Activated T-cell treated with anti-CD3 and anti-CD28 coated beads, Interleukin-2, amount 50 U/mL, for 4 hours (primary cell): Measurements from ENCODE around the gene MDP1. TPM values are rescaled to one million over a fixed set of nuclear protein-coding genes. Genes with fewer than 3 reads are reported as not detected.

Experiments
- ATAC-seq, 2 donors: fragments of 200-7000 bp; cut with Tn5 transposase; one replicate each; pipeline ENCODE4 v1.10.0; 2021
- DNase-seq: peaks from one replicate; pipeline ENCODE4 v3.0.0-alpha.2; 2020
- H3K27me3 Mint-ChIP-seq: one replicate; pipeline ENCODE4 v1.8.0; 2021; ENCODE audit warnings: low read depth, mixed read lengths
- H3K36me3 Mint-ChIP-seq: one replicate; pipeline ENCODE4 v1.8.0; 2022; ENCODE audit warnings: mixed read lengths; ENCODE audit not compliant: insufficient read depth
- H3K4me1 Mint-ChIP-seq: one replicate; pipeline ENCODE4 v1.8.0; 2021; ENCODE audit warnings: low read depth, mixed read lengths
- H3K4me3 Mint-ChIP-seq: one replicate; pipeline ENCODE4 v1.8.0; 2021; ENCODE audit warnings: mild to moderate bottlenecking, moderate library complexity, mixed read lengths
- H3K9me3 Mint-ChIP-seq: one replicate; pipeline ENCODE4 v1.8.0; 2021; ENCODE audit warnings: mixed read lengths
- total RNA-seq, 3 donors: library from RNA; stranded (reverse); gene quantifications; one replicate each; pipeline ENCODE4 v1.2.1, GENCODE V29; 2021

Gene MDP1
- total RNA-seq, 3 donors from 2014 or later = 16.3 to 19.5 (median 18.4) TPM

GRCh38 chr14:24189059-24189375 lies 26.8 kb downstream of the MDP1 start:
- DNase-seq = no peak
- Mint-ChIP-seq H3K4me3 (peak overlapping the region; percentile 94), H3K36me3 (peaks cover 32% of the 10 kb centered on the region), H3K9me3 (no peaks in the 10 kb centered on the region), H3K4me1 (peaks cover 42% of the 10 kb centered on the region), H3K27me3 (no peaks in the 10 kb centered on the region)
- ATAC-seq = no peak

- DNase-seq (peak; percentile 94), ATAC-seq (peak; percentile 93 to 94)
- Mint-ChIP-seq H3K27me3 (no peaks in the 10 kb centered on the region), H3K4me1 (peaks cover 40% of the 10 kb centered on the region), H3K36me3 (peaks cover 34% of the 10 kb centered on the region), H3K4me3 (peak within 1 kb of the TSS; percentile 94), H3K9me3 (no peaks in the 10 kb centered on the region)
Observed at GRCh38 chr14:24188251-24189058, 27.4 kb downstream of the MDP1 start, which contains the start of gene IPO4. TSS of gene IPO4 (minus strand) at chr14:24188816. CDS start at chr14:24188787, 29 bp downstream.

DNA sequence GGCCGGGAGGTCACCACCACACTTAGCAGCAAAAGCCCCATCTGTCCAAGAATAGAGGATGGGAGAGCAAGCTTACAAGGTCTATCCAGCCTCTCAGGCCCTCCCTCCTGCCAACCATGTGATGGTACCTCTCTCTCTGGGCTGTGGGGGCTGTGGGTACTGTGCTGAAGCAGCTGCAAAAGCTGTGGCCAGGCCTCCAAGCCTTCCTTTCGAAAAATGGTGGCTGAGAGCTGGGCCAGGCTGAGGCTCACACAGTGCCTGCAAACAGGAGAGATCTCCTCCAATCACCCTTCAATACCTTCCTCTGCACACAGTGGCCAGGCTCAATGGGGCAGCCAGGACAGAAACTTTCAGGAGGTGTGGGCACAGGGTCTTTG lies 28.3 kb downstream of the MDP1 start:
- Mint-ChIP-seq H3K9me3 (no peaks in the 10 kb centered on the region), H3K4me1 (peaks cover 34% of the 10 kb centered on the region), H3K36me3 (peaks cover 36% of the 10 kb centered on the region), H3K27me3 (no peaks in the 10 kb centered on the region), H3K4me3 (peak overlapping the region; percentile 94)
- DNase-seq (no peak), ATAC-seq (no peak)

DNA sequence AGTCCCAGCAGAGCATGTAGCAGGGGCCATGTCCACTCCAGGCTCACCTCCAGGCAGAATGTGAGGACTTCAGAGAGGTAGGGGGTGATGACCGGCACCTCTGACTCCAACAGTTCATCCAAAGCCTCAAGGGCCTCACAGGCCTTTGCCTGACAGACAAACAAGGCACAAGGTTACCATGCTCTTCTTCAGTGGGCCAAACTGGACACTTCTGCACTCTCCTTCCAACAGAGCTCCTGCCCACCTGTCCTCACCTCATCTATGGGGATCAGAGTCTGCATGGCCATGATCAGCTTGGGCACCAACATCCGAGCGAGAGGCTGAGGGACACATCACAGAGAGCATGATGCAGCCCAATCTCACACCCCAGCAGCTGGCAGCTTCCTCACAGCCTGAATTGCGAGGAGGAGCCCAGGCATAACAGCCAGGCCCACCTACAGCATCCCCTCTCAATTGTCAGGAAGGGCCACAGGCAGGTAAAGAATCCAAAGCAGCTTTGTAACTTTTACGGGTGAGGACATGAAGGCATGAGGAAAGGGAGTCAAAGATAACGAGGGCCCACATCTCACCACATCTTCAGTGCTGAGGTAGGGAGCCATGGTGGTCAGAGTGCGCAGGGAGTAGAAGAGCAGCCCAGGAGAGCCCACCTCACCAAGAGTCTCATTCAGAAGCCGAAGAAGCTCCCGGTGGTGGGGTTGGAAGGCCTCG lies 28.9 kb downstream of the MDP1 start:
- no peaks in the 10 kb centered on the region for H3K27me3 Mint-ChIP-seq
- DNase-seq = no peak
- H3K36me3 Mint-ChIP-seq = peaks cover 35% of the 10 kb centered on the region
- H3K4me3 Mint-ChIP-seq = peak overlapping the region; percentile 94
- ATAC-seq = no peak
- no peaks in the 10 kb centered on the region for H3K9me3 Mint-ChIP-seq
- peaks cover 29% of the 10 kb centered on the region for H3K4me1 Mint-ChIP-seq

DNA sequence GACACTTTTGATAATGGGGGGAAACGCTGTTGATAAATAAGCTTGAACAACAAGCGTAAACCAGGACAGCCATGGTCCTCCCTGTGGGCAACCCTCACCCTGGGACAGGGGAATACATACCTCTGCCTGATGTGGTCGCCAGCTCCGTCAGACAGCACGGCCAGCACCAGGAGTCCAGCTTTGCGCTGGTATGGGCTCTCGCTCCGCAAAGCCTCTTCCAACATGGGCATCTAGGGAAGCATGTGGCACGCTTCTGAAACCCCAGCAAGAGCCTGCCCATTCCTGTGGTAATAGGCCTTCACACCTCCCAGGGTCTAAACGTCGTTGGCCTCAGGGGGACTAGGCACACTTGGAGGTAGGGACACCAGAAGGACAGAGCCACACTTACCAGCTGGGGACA lies 30.1 kb downstream of the MDP1 start:
- no peaks in the 10 kb centered on the region for H3K9me3 Mint-ChIP-seq
- H3K4me1 Mint-ChIP-seq = peaks cover 26% of the 10 kb centered on the region
- H3K36me3 Mint-ChIP-seq = peaks cover 36% of the 10 kb centered on the region
- no peaks in the 10 kb centered on the region for H3K27me3 Mint-ChIP-seq
- H3K4me3 Mint-ChIP-seq = no peak overlapping the region
- no peak for ATAC-seq
- no peak for DNase-seq

- no peaks in the 10 kb centered on the region for H3K9me3 Mint-ChIP-seq
- peaks cover 25% of the 10 kb centered on the region for H3K4me1 Mint-ChIP-seq
- H3K36me3 Mint-ChIP-seq = peaks cover 37% of the 10 kb centered on the region
- ATAC-seq = no peak
- no peak for DNase-seq
- H3K27me3 Mint-ChIP-seq = no peaks in the 10 kb centered on the region
- H3K4me3 Mint-ChIP-seq = no peak overlapping the region
Observed at GRCh38 chr14:24185026-24185425, 30.8 kb downstream of the MDP1 start.

GRCh38 chr14:24184104-24184970 lies 31.5 kb downstream of the MDP1 start:
- Mint-ChIP-seq H3K36me3 (peaks cover 38% of the 10 kb centered on the region), H3K4me1 (peaks cover 22% of the 10 kb centered on the region), H3K27me3 (no peaks in the 10 kb centered on the region), H3K9me3 (no peaks in the 10 kb centered on the region), H3K4me3 (no peak overlapping the region)
- no peak for DNase-seq
- ATAC-seq = no peak

DNA sequence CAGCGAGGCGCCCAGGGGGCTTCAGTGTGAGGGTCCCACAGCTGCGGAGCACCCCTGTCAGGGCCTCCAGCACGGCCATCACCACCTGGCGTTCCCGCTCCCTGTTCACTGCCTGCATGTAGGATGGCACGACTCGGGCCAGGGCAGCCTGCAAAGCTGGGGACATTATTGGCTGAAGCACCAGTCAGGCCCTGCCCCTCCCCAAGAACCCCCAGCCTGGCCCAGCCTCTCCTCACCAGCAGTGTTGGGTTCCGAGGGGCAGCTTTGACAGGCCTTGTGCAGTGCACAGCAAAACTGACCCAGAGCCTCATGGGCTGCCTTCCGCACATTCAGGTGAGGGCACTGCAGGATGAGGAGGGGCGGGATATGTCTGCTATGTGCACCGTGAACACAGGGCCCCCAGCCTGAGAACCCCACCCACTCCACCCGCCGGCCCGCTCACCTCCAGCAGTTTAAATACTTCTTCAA lies 32.8 kb downstream of the MDP1 start:
- Mint-ChIP-seq H3K9me3 (no peaks in the 10 kb centered on the region), H3K36me3 (peaks cover 38% of the 10 kb centered on the region)
- ATAC-seq = no peak

GRCh38 chr14:24182110-24182882 lies 33.6 kb downstream of the MDP1 start:
- peaks cover 6% of the 10 kb centered on the region for H3K4me1 Mint-ChIP-seq
- no peak overlapping the region for H3K4me3 Mint-ChIP-seq
- H3K27me3 Mint-ChIP-seq = no peaks in the 10 kb centered on the region
- no peaks in the 10 kb centered on the region for H3K9me3 Mint-ChIP-seq
- DNase-seq (no peak), ATAC-seq (peak in 1 of 2 donors; percentile 6)
- peaks cover 38% of the 10 kb centered on the region for H3K36me3 Mint-ChIP-seq

More for the DNA sequence above, 32.8 kb downstream of the MDP1 start:
- Mint-ChIP-seq H3K27me3 (no peaks in the 10 kb centered on the region), H3K4me3 (no peak overlapping the region), H3K4me1 (peaks cover 12% of the 10 kb centered on the region)
- DNase-seq = no peak

- no peaks in the 10 kb centered on the region for H3K27me3 Mint-ChIP-seq
- ATAC-seq (peak in 1 of 2 donors; percentile 3), DNase-seq (no peak)
- H3K4me3 Mint-ChIP-seq = no peak overlapping the region
- peaks cover 2% of the 10 kb centered on the region for H3K4me1 Mint-ChIP-seq
- no peaks in the 10 kb centered on the region for H3K9me3 Mint-ChIP-seq
- peaks cover 40% of the 10 kb centered on the region for H3K36me3 Mint-ChIP-seq
Observed at GRCh38 chr14:24181371-24182077, 34.3 kb downstream of the MDP1 start.

DNA sequence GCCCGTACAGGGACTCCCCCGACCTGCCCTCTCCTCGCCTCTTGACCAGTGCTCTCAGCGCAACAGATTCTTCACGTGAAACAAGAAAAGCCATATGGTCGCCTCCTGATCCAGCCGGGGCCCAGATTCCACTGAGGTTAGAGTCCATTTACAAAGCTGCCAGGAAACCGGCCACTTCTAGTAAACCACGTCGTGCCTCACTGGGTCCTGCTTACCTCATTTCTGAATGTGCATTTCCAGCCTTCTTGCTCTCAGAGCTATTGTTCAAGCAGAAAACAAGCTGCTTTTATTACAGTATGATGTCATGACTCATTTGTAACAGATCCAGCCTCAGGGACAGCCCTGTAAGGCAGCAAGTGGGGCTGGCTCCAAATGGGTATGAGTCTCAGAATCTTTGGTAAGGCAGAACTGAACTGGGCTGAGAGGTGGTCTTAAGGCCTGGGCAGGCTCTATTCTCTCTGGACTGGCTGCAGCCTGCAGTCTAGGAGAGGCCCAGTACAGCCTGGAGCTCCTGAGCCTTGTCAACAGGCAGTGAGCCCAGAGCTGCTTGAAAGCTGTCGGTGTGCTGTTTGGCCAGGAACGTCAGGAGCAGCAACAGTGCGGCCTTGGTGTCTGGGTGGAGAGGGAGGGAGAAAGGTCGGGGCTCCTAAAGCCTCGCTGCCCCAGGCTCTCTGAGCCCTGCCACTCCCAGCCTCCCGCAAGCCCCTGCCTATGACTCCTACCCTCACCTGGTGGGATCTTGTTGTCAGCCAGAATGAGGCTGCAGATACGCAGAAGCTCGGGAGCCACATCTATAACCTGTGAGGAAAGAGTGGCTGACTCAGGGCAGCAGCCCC lies 35.7 kb downstream of the MDP1 start:
- ATAC-seq (no peak), DNase-seq (no peak)
- no peak overlapping the region for H3K4me3 Mint-ChIP-seq
- H3K27me3 Mint-ChIP-seq = no peaks in the 10 kb centered on the region
- no peaks in the 10 kb centered on the region for H3K9me3 Mint-ChIP-seq
- H3K4me1 Mint-ChIP-seq = no peaks in the 10 kb centered on the region
- peaks cover 35% of the 10 kb centered on the region for H3K36me3 Mint-ChIP-seq

DNA sequence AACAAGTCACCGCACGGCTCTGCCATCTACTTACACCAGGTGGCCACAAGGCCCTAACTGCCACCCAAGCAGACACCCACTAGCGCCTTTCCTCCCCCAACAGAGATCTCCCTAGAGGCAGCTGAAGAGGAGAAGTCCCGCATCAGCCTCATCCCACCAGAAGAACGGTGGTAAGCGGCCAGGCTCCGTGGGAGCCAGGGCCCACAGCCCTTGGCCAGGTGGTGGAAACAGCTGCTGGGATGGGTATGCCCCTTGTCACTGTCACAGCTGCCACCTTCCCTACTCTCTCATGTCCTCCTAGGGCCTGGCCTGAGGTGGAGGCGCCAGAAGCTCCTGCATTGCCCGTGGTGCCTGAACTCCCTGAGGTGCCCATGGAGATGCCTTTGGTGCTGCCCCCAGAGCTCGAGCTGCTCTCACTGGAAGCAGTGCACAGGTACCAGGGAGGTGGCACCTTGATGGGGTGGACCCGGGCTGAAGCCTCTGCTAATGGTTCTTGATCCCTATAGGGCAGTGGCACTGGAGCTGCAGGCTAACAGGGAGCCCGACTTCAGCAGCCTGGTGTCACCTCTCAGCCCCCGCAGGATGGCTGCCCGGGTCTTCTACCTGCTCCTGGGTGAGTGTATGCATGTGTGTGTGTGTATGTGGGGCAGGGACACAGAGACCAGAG lies 36.4 kb downstream of the MDP1 start:
- ATAC-seq (no peak), DNase-seq (no peak)
- no peaks in the 10 kb centered on the region for H3K9me3 Mint-ChIP-seq
- no peaks in the 10 kb centered on the region for H3K27me3 Mint-ChIP-seq
- peaks cover 33% of the 10 kb centered on the region for H3K36me3 Mint-ChIP-seq
- H3K4me1 Mint-ChIP-seq = peaks cover 2% of the 10 kb centered on the region
- H3K4me3 Mint-ChIP-seq = no peak overlapping the region
